Astrocyte of the spinal cord (primary cell): Measurements from ENCODE around the gene TSPEAR.

Source experiments
- DNase-seq: peaks from one replicate; pipeline ENCODE4 v3.0.0; 2011; ENCODE audit warnings: low read depth, low spot score
- H3K4me3 ChIP-seq: 2 replicates; pipeline ENCODE4 v1.5.1; 2011; ENCODE audit warnings: low read depth, mild to moderate bottlenecking, low read length, moderate library complexity
- in situ Hi-C: cut with HindIII; loops from 2 replicates; pipeline ENCODE4 v1.10.0; 2017; ENCODE audit warnings: low sequenced_read_pairs
- TF ChIP-seq, protein P1 (sequence below): IDR thresholded peaks from 2 replicates; pipeline ENCODE4 v1.5.1; 2012; ENCODE audit warnings: low read depth, mild to moderate bottlenecking, low read length, inconsistent platforms

The TSPEAR gene

DNA sequence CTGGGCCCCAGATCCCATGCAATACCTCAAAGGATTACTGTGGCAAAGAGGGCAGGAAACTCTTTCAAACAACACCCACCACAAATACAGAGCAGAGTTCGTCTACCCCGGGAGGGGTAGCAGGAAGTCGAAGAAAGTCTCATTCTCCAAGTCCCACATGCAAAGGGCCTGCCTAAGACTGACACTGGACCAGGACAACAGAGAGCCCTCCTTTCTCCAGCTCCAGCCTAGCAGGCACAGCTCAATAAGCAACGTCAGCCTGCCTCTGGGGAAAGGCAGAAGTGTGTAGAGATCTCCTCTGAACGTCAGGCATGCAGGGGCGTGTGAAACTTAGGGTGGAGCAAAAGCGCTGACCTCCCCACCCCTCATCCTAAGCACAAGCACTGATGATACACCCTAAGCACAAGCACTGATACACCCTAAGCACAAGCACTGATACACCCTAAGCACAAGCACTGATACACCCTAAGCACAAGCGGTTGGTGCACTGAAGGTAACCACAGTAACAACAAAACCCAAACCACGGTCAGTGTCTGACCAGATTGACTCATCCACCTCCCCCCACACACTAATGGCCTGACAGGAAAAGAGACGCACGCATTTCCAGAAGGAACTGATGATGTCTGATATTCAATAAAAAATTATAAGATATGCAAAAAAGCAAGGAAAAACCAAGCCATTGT, 52.3 kb downstream of the TSPEAR start:
- DNase-seq = no peak

DNA sequence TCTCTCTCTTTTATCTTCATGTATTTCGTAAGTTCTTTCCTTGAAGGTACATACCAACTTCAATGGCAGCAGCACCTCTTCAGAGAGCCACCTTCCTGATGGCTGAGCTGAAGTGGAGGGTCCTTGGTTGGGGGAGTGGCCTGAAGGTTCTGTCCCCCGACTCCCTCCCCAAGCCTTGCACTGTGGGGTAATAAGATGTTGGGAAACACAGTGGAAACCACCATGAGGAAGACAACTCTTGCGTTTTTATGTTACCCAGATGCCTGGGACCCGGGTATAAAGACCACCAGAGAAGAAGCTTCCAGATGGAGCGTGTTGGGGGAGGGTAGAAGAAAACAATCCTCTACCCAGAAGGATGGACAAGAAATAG, 52.8 kb downstream of the TSPEAR start:
- TF ChIP-seq, protein P1, sequence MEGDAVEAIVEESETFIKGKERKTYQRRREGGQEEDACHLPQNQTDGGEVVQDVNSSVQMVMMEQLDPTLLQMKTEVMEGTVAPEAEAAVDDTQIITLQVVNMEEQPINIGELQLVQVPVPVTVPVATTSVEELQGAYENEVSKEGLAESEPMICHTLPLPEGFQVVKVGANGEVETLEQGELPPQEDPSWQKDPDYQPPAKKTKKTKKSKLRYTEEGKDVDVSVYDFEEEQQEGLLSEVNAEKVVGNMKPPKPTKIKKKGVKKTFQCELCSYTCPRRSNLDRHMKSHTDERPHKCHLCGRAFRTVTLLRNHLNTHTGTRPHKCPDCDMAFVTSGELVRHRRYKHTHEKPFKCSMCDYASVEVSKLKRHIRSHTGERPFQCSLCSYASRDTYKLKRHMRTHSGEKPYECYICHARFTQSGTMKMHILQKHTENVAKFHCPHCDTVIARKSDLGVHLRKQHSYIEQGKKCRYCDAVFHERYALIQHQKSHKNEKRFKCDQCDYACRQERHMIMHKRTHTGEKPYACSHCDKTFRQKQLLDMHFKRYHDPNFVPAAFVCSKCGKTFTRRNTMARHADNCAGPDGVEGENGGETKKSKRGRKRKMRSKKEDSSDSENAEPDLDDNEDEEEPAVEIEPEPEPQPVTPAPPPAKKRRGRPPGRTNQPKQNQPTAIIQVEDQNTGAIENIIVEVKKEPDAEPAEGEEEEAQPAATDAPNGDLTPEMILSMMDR = no peak
- in situ Hi-C loops = no loop called here
- no peak for DNase-seq
- no peak overlapping the region for H3K4me3 ChIP-seq

More for the DNA sequence above, 52.3 kb downstream of the TSPEAR start:
- TF ChIP-seq, protein P1 = no peak
- H3K4me3 ChIP-seq = no peak overlapping the region
- in situ Hi-C loops = no loop called here

DNA sequence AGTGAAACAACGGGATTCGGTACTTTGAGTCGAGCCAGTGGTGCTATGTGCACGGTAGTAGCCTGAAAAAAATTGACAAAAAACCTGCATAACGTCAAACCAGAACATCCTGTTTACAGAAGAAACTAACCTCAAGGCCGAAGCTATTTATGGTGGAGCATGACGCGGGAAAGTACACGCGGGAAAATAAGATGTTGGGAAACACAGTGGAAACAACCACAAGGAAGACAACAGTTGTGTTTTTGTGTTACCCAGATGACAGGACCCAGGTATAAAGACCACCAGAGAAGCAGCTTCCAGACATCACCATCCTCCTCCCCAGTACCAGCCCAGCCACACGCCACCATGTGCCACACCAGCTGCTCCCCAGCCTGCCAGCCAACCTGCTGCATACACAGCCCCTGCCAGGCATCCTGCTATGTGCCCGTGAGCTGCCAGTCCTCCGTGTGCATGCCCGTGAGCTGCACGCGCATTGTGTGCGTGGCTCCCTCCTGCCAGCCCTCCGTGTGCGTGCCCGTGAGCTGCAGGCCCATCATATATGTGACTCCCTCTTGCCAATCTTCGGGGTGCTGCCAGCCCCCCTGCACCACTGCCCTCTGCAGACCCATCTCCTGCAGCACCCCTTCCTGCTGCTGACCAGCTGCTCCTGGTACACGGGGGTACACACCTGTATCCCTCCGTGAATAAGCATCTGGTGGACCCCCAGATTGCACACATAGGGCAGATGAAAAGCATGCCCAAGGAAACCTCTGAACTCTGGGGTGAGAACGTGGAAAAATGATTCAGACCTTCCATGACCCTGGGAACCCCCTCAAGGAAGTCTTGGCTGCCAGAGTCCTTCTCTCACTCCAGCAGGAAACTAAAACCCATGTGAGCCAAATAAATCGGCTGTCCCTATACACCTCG, 53.5 kb downstream of the TSPEAR start, which contains the start of gene KRTAP12-3:
TSS of gene KRTAP12-3 (plus strand) at position 298 of the 906 bp plus-strand sequence. CDS start at position 346, 48 bp downstream.
- TF ChIP-seq, protein P1 = no peak
- H3K4me3 ChIP-seq = no peak within 1 kb of the TSS
- DNase-seq = no peak
- in situ Hi-C loops = no loop called here

DNA sequence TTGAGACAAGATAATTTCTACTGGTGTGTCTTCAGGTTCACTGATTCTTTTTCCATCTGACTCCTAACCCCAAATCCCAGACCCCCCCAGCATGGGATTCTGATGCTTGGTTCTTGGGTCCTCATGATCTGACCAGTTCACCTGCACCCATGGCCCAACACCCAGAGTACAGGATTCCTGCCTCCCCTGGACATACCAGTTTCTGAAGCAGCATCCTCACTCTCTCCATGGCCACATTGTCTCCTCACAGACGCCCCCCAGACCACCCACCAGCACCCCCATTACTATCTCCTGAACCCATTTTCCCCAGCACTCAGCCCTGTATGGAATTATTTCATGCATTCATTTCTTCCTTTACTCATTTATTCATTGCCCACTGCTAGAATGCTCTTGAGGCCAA, 54.5 kb downstream of the TSPEAR start:
- H3K4me3 ChIP-seq = no peak overlapping the region
- TF ChIP-seq, protein P1 = no peak
- no peak for DNase-seq
- in situ Hi-C loops = no loop called here

DNA sequence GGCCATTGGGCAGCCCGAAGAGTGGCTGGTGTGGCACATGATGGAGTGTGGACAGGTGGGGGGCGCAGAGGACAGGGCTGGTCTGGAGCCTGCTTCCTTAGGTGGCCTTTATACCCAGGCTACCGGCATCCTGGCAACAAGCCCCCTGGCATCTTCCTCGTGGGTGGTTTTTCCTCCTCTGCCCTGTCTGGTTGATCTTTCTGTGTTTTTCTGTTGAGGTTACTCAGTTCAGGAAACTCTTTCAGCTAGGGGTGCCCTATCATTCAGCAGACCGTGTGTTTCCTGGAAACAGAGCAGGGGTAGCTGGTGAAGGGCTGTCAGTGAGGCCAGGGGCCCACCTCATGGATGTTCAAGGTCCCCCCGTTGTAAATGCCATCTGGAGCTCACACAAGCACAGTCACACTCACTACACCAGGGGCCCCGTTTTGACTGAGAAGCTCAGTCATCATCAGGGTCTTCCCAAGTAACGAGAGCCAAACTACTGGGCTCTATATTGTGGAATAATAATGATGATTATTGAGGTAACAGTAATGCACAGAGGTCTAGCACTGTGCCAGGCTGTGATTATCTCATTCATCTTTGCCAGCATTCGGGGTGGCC, 56.7 kb downstream of the TSPEAR start, which contains the start of gene KRTAP12-4:
TSS of gene KRTAP12-4 (minus strand) at position 84 of the 600 bp plus-strand sequence. CDS start at position 39, 45 bp downstream.
- no peak for DNase-seq
- no peak within 1 kb of the TSS for H3K4me3 ChIP-seq
- TF ChIP-seq, protein P1 = no peak
- in situ Hi-C loops = no loop called here
